ENCODE measurements around the gene C5orf63. TPM values are rescaled to one million over a fixed set of nuclear protein-coding genes. Genes with fewer than 3 reads are reported as not detected.

The C5orf63 gene
- total and polyA plus RNA-seq, 3 experiments from 2014 or later: 5.2 to 11.9 (median 10.0) TPM

DNA sequence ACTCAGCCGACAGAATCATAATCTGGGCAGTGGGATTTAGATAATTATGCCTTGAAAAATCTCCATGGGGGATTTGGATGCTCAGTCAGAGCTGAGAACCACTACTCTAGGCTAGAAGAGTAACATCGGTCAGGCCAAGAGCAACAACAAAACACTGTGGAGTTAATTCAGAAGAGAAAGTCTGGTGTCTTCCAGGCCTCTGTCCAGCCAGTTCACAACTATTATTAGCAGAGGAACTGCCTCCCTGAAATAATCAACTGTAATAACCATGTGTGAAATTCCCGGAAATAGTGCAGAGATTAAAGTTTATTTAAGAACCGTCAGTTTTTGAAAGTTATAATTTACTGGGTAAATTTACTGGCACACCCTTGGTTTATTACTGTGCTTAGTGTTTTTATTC, 34.8 kb downstream of the C5orf63 start:
- POLR2A ChIA-PET: no interaction called here
- CTCF ChIA-PET: no interaction called here
- H3K4me1 ChIP-seq (ENCODE audit: insufficient read depth, low read length): no peaks in the 10 kb centered on the region
- Mint-ChIP-seq H3K4me1 (no peaks in the 10 kb centered on the region), H3K27me3 (peaks cover under 1 to 7% of the 10 kb centered on the region in 2 donors), H3K36me3 (no peaks in the 10 kb centered on the region), H3K9me3 (no peaks in the 10 kb centered on the region), H3K4me3 (no peak overlapping the region), H3K27ac (no peak overlapping the region)
- no peaks in the 10 kb centered on the region for H3K36me3 ChIP-seq (ENCODE audit: insufficient read depth, low read length)
- no peak for DNase-seq
- H3K4me3 ChIP-seq (ENCODE audit: low read length): no peak overlapping the region
- no peaks in the 10 kb centered on the region for H3K27me3 ChIP-seq (ENCODE audit: insufficient read depth, low read length, poor library complexity, severe bottlenecking)
- H3K27ac ChIP-seq (ENCODE audit: low read depth, low read length): no peak overlapping the region
- H3K9me3 ChIP-seq (ENCODE audit: low read length): no peaks in the 10 kb centered on the region

DNA sequence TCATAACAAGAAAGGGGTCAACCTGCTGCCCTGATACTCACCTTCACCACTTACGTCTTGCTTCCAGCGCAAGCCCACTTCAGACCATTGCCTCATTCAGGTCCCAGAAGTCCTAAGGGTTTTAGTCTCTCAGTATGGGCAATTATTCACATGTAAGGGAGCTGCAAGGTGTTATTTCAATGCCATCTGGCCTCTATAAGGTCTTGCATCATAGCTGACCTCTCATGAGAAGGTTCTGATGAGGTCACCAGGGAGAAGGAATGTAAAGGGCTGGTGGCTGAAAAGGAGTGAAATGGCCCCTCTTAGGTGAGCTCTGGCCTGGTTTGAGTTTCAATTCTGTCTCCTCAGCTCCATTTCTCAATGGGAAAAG, 41.5 kb downstream of the C5orf63 start:
- peak overlapping the region; percentile 77 for H3K4me3 ChIP-seq (ENCODE audit: low read length)
- DNase-seq: no peak
- H3K36me3 ChIP-seq (ENCODE audit: insufficient read depth, low read length): no peaks in the 10 kb centered on the region
- H3K4me1 ChIP-seq (ENCODE audit: insufficient read depth, low read length): peaks cover 13% of the 10 kb centered on the region
- H3K4me3 Mint-ChIP-seq: peak overlapping the region; percentile 85 to 94 (median 87)
- no peaks in the 10 kb centered on the region for H3K9me3 Mint-ChIP-seq
- peak overlapping the region in 5 of 8 donors; percentile 75 to 85 (median 79) for H3K27ac Mint-ChIP-seq
- H3K27me3 ChIP-seq (ENCODE audit: insufficient read depth, low read length, poor library complexity, severe bottlenecking): peaks cover 7% of the 10 kb centered on the region
- no peaks in the 10 kb centered on the region for H3K9me3 ChIP-seq (ENCODE audit: low read length)
- CTCF ChIA-PET: interaction anchor here (1.1 to 1.9 kb wide), 3 partner anchors 27 to 354 kb away, joined by 3 to 4 read pairs (median 3); no protein-coding TSS in a partner anchor
- peaks cover 15 to 19% of the 10 kb centered on the region in 2 donors for H3K27me3 Mint-ChIP-seq
- POLR2A ChIA-PET: interaction anchor here (1.2 kb wide), 1 partner anchor 41 kb away, joined by 3 read pairs; the partner anchor contains the start of gene C5orf63
- H3K4me1 Mint-ChIP-seq: peaks cover 12 to 13% (median 12%) of the 10 kb centered on the region in 3 donors
- peak overlapping the region; percentile 38 for H3K27ac ChIP-seq (ENCODE audit: low read depth, low read length)
- no peaks in the 10 kb centered on the region for H3K36me3 Mint-ChIP-seq

DNA sequence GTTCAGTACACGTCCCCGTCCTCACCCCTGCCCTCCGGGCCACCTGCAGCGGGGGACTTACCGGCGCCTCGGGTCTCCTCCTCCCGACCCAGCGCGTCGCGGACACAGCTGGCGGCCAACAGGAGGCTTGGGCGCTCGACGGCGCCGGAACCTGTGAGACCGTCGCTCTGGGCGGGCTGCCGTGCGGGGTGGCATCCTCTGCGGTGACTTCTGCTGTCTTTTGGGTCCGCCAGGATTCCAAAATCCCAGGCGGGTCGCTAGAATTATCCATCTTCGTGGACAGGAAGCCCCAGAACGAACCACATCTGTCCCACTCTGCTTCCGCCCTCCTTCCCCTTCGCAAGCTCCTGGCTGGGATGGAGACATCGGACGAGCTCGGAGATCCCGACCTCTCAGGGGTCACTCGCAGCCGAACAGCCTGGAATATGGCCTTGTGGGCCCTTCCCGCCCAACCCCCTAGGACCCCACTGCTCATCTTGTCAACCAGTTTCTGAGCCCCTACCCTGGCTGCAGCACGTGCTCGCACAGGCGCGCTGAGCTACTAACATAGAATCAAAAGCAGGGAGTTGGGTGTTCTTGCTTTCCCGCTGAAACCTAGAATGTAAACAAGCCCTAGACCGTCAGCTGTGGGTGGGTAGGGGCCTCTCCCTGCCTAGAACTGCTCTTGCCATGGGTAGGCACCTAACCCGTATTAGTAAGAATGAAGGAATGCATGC, 42.0 kb downstream of the C5orf63 start:
- H3K36me3 ChIP-seq (ENCODE audit: insufficient read depth, low read length): no peaks in the 10 kb centered on the region
- peak overlapping the region in 7 of 8 donors; percentile 44 to 92 (median 82) for H3K27ac Mint-ChIP-seq
- CTCF ChIA-PET: interaction anchor here (0.9 to 1.9 kb wide), 5 partner anchors 11 to 353 kb away, joined by 3 to 4 read pairs (median 3); partner anchors contain the start of gene C5orf63
- peaks cover 7% of the 10 kb centered on the region for H3K27me3 ChIP-seq (ENCODE audit: insufficient read depth, low read length, poor library complexity, severe bottlenecking)
- no peaks in the 10 kb centered on the region for H3K9me3 Mint-ChIP-seq
- no peaks in the 10 kb centered on the region for H3K9me3 ChIP-seq (ENCODE audit: low read length)
- POLR2A ChIA-PET: interaction anchor here (1.2 kb wide), 1 partner anchor 42 kb away, joined by 3 read pairs; the partner anchor contains the start of gene C5orf63
- peaks cover 13% of the 10 kb centered on the region for H3K4me1 ChIP-seq (ENCODE audit: insufficient read depth, low read length)
- DNase-seq: peak in 3 of 5 donors; percentile 3 to 52 (median 6)
- H3K4me1 Mint-ChIP-seq: peaks cover 12 to 13% (median 12%) of the 10 kb centered on the region in 3 donors
- H3K4me3 ChIP-seq (ENCODE audit: low read length): peak overlapping the region; percentile 77
- peak overlapping the region; percentile 85 to 94 (median 87) for H3K4me3 Mint-ChIP-seq
- no peaks in the 10 kb centered on the region for H3K36me3 Mint-ChIP-seq
- H3K27me3 Mint-ChIP-seq: peaks cover 15 to 19% of the 10 kb centered on the region in 2 donors
- peak overlapping the region; percentile 38 for H3K27ac ChIP-seq (ENCODE audit: low read depth, low read length)

DNA sequence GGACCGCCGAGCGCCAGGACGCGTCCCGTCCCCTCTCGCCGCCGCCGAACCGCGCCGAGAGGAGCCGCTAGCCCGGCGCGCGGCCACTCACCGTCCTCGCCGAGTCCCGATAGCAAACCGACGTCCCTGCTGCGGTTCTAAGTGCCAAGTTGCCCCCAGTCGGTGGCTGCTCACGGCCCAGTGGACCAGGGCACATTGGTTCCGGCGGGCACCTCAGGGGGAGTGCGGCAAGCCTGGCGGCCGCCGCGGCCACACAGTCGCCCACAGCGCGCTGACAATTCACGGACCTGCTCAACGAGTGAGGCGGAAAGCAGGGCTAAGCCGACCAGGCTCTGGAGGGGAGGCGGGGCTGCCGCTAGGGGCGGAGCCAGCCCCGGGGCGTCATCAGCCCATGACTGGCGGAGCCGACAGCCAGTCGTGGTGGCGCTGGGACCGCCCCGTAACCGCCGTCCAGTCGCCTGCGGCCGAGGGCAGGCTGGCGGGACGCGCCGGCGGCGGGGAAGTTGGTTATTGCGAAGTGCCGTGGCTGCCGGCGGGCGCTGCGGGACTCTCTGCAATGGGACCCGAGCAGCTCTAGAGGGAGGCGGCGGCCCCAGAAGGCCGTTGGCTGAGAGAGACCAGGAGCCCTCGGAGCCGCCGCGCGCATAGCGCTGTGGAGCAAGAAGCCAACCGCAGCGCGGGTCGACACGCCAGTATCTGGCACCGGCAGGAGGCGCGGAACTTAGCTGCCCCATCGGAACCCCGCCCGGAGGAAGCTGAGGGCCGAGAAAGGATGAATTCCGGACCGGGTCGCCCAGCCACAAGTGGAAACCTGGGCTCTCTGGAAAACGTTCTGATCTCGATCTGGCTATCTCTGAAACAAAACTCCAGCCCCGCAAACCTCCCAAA, 42.8 kb downstream of the C5orf63 start, which contains the start of gene MARCHF3:
MARCHF3 (minus strand) TSS at position 300 of the 888 bp plus-strand sequence. CDS start 112,387 bp downstream, outside the sequence.
- H3K27ac Mint-ChIP-seq: peak within 1 kb of the TSS in 7 of 8 donors; percentile 44 to 92 (median 82)
- no peaks in the 10 kb centered on the region for H3K36me3 Mint-ChIP-seq
- H3K4me3 Mint-ChIP-seq: peak within 1 kb of the TSS; percentile 85 to 94 (median 87)
- peaks cover 7% of the 10 kb centered on the region for H3K27me3 ChIP-seq (ENCODE audit: insufficient read depth, low read length, poor library complexity, severe bottlenecking)
- no peaks in the 10 kb centered on the region for H3K9me3 Mint-ChIP-seq
- H3K4me3 ChIP-seq (ENCODE audit: low read length): peak within 1 kb of the TSS; percentile 77
- peaks cover 13% of the 10 kb centered on the region for H3K4me1 ChIP-seq (ENCODE audit: insufficient read depth, low read length)
- no peaks in the 10 kb centered on the region for H3K9me3 ChIP-seq (ENCODE audit: low read length)
- DNase-seq: peak; percentile 89 to 94 (median 94)
- H3K36me3 ChIP-seq (ENCODE audit: insufficient read depth, low read length): no peaks in the 10 kb centered on the region
- ChIA-PET CTCF (interaction anchor here (0.9 to 1.9 kb wide), 4 partner anchors 10 to 353 kb away, joined by 3 to 4 read pairs (median 4); partner anchors contain the start of gene C5orf63), POLR2A (no interaction called here)
- peak within 1 kb of the TSS; percentile 66 for H3K27ac ChIP-seq (ENCODE audit: low read depth, low read length)
- peaks cover 15 to 19% of the 10 kb centered on the region in 2 donors for H3K27me3 Mint-ChIP-seq
- H3K4me1 Mint-ChIP-seq: peaks cover 12 to 13% (median 12%) of the 10 kb centered on the region in 3 donors

DNA sequence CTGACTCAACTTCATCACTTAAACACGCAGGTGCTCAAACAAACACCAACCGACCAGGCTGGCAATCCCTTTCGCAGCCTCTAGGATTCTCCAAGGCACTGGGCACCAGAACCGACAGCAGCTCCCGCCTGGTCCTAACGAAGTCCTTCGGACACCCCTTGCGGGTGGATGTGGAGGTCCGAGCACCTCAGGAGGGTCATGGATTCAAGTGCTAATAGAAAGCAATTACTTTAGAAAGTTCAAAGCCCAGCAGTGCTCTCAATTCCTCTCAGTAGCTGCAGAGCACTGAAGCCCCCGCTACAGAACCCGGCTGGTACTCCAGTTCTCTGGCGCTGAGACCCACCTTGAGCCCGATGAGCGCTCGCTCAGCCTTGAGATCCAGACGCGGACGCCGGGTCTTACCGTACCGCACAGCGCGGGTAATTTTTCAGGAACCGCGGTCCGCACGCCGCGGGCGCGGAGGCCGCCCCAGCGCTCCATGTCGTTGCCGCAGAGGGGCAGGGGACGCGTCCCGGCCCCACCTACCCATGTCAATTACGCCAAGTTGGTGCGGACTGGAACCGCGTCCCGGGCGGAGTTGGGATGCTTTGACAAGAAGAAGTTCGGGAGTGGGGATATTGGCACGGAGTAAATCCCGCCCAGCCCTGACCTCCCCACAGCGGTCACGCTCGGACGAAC, 43.6 kb downstream of the C5orf63 start:
- Histone ChIP-seq H3K27ac (ENCODE audit: low read depth, low read length) (peak overlapping the region; percentile 66), H3K9me3 (ENCODE audit: low read length) (no peaks in the 10 kb centered on the region), H3K36me3 (ENCODE audit: insufficient read depth, low read length) (no peaks in the 10 kb centered on the region), H3K4me1 (ENCODE audit: insufficient read depth, low read length) (peaks cover 13% of the 10 kb centered on the region), H3K27me3 (ENCODE audit: insufficient read depth, low read length, poor library complexity, severe bottlenecking) (peaks cover 7% of the 10 kb centered on the region), H3K4me3 (ENCODE audit: low read length) (peak overlapping the region; percentile 77)
- ChIA-PET CTCF (interaction anchor here (1.1 to 1.6 kb wide), 2 partner anchors 15 to 220 kb away, joined by 3 read pairs; no protein-coding TSS in a partner anchor), POLR2A (no interaction called here)
- Mint-ChIP-seq H3K27ac (peak overlapping the region in 7 of 8 donors; percentile 11 to 73 (median 63)), H3K27me3 (peaks cover 15 to 19% of the 10 kb centered on the region in 2 donors), H3K4me1 (peaks cover 12 to 13% (median 12%) of the 10 kb centered on the region in 3 donors), H3K36me3 (no peaks in the 10 kb centered on the region), H3K9me3 (no peaks in the 10 kb centered on the region), H3K4me3 (peak overlapping the region; percentile 85 to 94 (median 87))
- peak; percentile 6 to 57 (median 25) for DNase-seq

DNA sequence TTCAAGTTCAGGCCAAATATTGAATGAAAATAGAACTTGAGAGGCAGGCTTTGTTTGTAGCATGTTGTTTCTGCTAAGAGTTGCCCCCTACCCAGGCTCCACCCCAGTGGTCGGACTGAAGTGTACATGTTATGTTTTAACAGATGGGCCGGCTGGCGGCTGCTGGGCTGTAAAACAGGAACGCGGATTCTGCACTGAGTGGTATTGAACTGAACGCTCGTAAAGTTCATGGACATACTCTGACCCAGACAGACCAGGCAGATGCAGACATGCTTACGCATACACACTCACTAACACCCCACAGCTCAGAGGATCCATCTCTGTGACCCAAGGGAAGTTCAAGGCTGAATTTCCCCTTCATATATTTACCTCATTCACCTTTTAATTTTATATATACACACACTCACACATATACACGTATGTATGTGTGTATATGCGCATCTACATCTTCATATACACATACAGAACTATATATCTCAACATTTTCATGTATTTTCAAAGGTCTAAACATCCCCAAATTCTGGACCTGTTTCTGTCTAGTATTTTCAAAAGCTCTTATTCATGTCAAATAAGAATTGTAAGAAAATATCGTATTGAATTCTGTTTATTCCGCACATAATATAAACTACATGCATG, 44.4 kb downstream of the C5orf63 start:
- Mint-ChIP-seq H3K27me3 (peaks cover 15 to 16% of the 10 kb centered on the region in 2 donors), H3K9me3 (no peaks in the 10 kb centered on the region), H3K4me1 (peaks cover 12 to 13% (median 12%) of the 10 kb centered on the region in 3 donors), H3K36me3 (no peaks in the 10 kb centered on the region), H3K27ac (peak overlapping the region in 2 of 8 donors; percentile 58 to 71), H3K4me3 (peak overlapping the region; percentile 85 to 94 (median 87))
- no peaks in the 10 kb centered on the region for H3K36me3 ChIP-seq (ENCODE audit: insufficient read depth, low read length)
- peak overlapping the region; percentile 77 for H3K4me3 ChIP-seq (ENCODE audit: low read length)
- no peaks in the 10 kb centered on the region for H3K9me3 ChIP-seq (ENCODE audit: low read length)
- H3K27me3 ChIP-seq (ENCODE audit: insufficient read depth, low read length, poor library complexity, severe bottlenecking): peaks cover 7% of the 10 kb centered on the region
- DNase-seq: peak in 1 of 5 donors; percentile 4
- ChIA-PET CTCF (interaction anchor here (1.1 to 1.6 kb wide), 2 partner anchors 15 to 220 kb away, joined by 3 read pairs; no protein-coding TSS in a partner anchor), POLR2A (interaction anchor here (0.6 kb wide), 1 partner anchor 65 kb away, joined by 3 read pairs; no protein-coding TSS in a partner anchor)
- H3K4me1 ChIP-seq (ENCODE audit: insufficient read depth, low read length): peaks cover 13% of the 10 kb centered on the region
- H3K27ac ChIP-seq (ENCODE audit: low read depth, low read length): peak overlapping the region; percentile 66

DNA sequence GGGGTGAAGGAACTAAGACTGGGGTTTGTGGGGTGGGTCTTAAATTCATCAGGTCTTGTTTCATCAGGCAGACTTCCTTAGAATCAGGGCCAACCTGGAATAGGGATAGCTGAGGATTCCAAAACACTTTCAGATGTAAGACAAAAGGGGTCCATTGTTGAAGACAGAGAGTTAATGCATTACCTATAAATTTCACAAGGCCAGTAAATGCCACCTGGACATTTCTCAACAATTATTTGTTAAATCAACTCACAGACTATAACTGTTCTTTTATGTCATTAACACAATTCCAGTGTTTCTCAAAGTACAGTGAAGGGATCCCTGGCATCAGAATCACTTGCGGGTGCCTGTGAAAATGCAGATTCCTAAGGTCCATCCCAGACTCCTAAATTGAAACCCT, 45.8 kb downstream of the C5orf63 start:
- ChIA-PET POLR2A (no interaction called here), CTCF (no interaction called here)
- DNase-seq: no peak
- Histone ChIP-seq H3K9me3 (ENCODE audit: low read length) (no peaks in the 10 kb centered on the region), H3K27ac (ENCODE audit: low read depth, low read length) (no peak overlapping the region), H3K36me3 (ENCODE audit: insufficient read depth, low read length) (no peaks in the 10 kb centered on the region), H3K4me3 (ENCODE audit: low read length) (no peak overlapping the region), H3K4me1 (ENCODE audit: insufficient read depth, low read length) (peaks cover 13% of the 10 kb centered on the region), H3K27me3 (ENCODE audit: insufficient read depth, low read length, poor library complexity, severe bottlenecking) (peaks cover 7% of the 10 kb centered on the region)
- Mint-ChIP-seq H3K27ac (no peak overlapping the region), H3K36me3 (no peaks in the 10 kb centered on the region), H3K4me3 (peak overlapping the region in 1 of 7 donors; percentile 30), H3K9me3 (no peaks in the 10 kb centered on the region), H3K27me3 (peaks cover 6 to 12% of the 10 kb centered on the region in 2 donors), H3K4me1 (peaks cover 12 to 13% (median 12%) of the 10 kb centered on the region in 3 donors)
